Testis (tissue), 2 donors: ENCODE data around the gene POTEM.
"Not testable (repeated sequence)": the region's sequence is repeated elsewhere in the genome, so short reads cannot be mapped to it uniquely, and the experiment has no call there.

ENCODE experiments used
- CTCF ChIP-seq, 3 experiments: fragments of 450-650 bp in 2 of 3; fragments of 200-600 bp in 1 of 3; sonication (generic) in 1 of 3; IDR thresholded peaks; one replicate each; pipeline ENCODE4 v1.5.1; 2016 to 2019; ENCODE audit warnings: antibody characterized with exemption in 3 of 3, mild to moderate bottlenecking in 2 of 3, moderate library complexity in 1 of 3
- POLR2A ChIP-seq: fragments of 450-650 bp; IDR thresholded peaks from one replicate; pipeline ENCODE4 v1.6.1; 2017; ENCODE audit warnings: antibody characterized with exemption, mild to moderate bottlenecking, moderate library complexity

DNA sequence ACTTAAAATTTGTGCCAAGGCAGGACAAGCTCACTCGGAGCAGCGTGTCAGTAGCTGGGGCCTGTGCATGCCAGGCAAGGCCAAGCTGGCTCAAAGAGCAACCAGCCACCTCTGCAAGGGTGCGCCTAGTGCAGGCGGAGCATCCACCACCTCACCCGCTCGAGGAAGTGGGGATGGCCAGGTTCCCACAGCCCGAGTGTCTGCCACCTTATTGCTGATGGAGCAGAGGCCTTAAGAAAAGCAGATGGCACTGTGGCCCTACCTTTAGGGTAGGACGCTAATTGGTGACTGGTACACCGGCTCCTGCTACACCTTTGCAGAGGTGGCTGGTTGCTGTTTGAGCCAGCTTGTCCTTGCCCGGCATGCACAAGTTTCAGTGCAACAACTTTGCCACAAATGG lies 43.8 kb downstream of the POTEM start:
- TF ChIP-seq CTCF (IDR thresholded peaks at IDR 0.05); POLR2A: not testable (repeated sequence)
